H1 (cell line): ENCODE results near the gene RAB26. TPM values are rescaled to one million over a fixed set of nuclear protein-coding genes. Genes with fewer than 3 reads are reported as not detected.
"Not testable (repeated sequence)": the region's sequence is repeated elsewhere in the genome, so short reads cannot be mapped to it uniquely, and the experiment has no call there.

Experiments
- CTCF ChIA-PET: fragments of 300-600 bp; sonication (Branson Sonifier 250); formaldehyde crosslinking; loops from one replicate; lab custom pipeline; 2021; ENCODE audit not compliant: partially characterized antibody; lab: Charles Lee
- POLR2A ChIA-PET: fragments of 300-600 bp; sonication (Branson Sonifier 250); formaldehyde crosslinking; loops from one replicate; lab custom pipeline; 2021; ENCODE audit warnings: inconsistent platforms; ENCODE audit not compliant: partially characterized antibody; lab: Charles Lee
- DNase-seq, 2 experiments: peaks; one replicate each; pipeline versions ENCODE4 v3.0.0 to v3.0.0-alpha.2; 2010 to 2022; ENCODE audit warnings: low spot score in 2 of 2, low read depth in 1 of 2, mixed read lengths in 1 of 2
- FAIRE-seq: peaks from 2 replicates; lab custom pipeline; 2011; peaks lifted over from hg19 to GRCh38; lab: Jason Lieb, UNC
- H2AFZ ChIP-seq: 2 replicates; pipeline ENCODE4 v1.8.1; 2012; ENCODE audit warnings: low read length, inconsistent platforms
- H2AK5ac ChIP-seq: 2 replicates; pipeline ENCODE4 v1.6.1; 2013; ENCODE audit warnings: low read depth, low read length
- H2BK120ac ChIP-seq: replicated peaks from 2 replicates; pipeline ENCODE3; 2013; ENCODE audit warnings: low read depth, low read length, inconsistent platforms
- H2BK12ac ChIP-seq: 2 replicates; pipeline ENCODE4 v1.6.1; 2013; ENCODE audit warnings: low read depth, low read length
- H2BK15ac ChIP-seq: 2 replicates; pipeline ENCODE4 v1.6.1; 2013; ENCODE audit warnings: low read length
- H2BK20ac ChIP-seq: 2 replicates; pipeline ENCODE4 v1.6.1; 2013; ENCODE audit warnings: low read length
- H2BK5ac ChIP-seq: 2 replicates; pipeline ENCODE4 v1.6.1; 2013; ENCODE audit warnings: low read depth, low read length
- H3K14ac ChIP-seq: 2 replicates; pipeline ENCODE4 v1.6.1; 2013; ENCODE audit warnings: inconsistent platforms; ENCODE audit not compliant: insufficient read length
- H3K18ac ChIP-seq: 2 replicates; pipeline ENCODE4 v1.6.1; 2013; ENCODE audit warnings: low read length; ENCODE audit errors: extremely low read depth
- H3K23ac ChIP-seq: 2 replicates; pipeline ENCODE4 v1.6.1; 2013; ENCODE audit warnings: inconsistent platforms; ENCODE audit not compliant: insufficient read length
- H3K23me2 ChIP-seq: 2 replicates; pipeline ENCODE4 v1.6.1; 2013; ENCODE audit warnings: low read depth, low read length
- H3K27ac ChIP-seq: 2 replicates; pipeline ENCODE4 v1.6.1; 2011; ENCODE audit warnings: low read depth, low read length, inconsistent platforms
- H3K27me3 ChIP-seq, 4 experiments: replicated peaks in 1 of 4; 1 replicate in 1 of 4; 2 replicates in 3 of 4; pipeline versions ENCODE4 v1.6.1 to v1.8.1; 2011 to 2013; ENCODE audit warnings: low read length in 3 of 4, mild to moderate bottlenecking in 3 of 4, inconsistent platforms in 2 of 4, mixed read lengths in 2 of 4, moderate library complexity in 1 of 4; ENCODE audit not compliant: control insufficient read depth in 3 of 4, insufficient read depth in 3 of 4; ENCODE audit errors: extremely low read depth in 1 of 4
- H3K36me3 ChIP-seq, 4 experiments: 2 replicates each; pipeline versions ENCODE4 v1.6.1 to v1.8.1; 2011 to 2013; ENCODE audit warnings: mild to moderate bottlenecking in 4 of 4, low read length in 3 of 4, moderate library complexity in 2 of 4, control low read depth in 1 of 4, inconsistent platforms in 1 of 4; ENCODE audit not compliant: insufficient read depth in 4 of 4, control insufficient read depth in 2 of 4
- H3K4ac ChIP-seq: replicated peaks from 2 replicates; pipeline ENCODE3; 2013; ENCODE audit warnings: low read length, low read depth, mixed read lengths, inconsistent platforms; ENCODE audit not compliant: insufficient read length
- H3K4me1 ChIP-seq, 4 experiments: replicated peaks in 1 of 4; 1 replicate in 1 of 4; 2 replicates in 3 of 4; pipeline versions ENCODE4 v1.6.1 to v1.8.1; 2011 to 2013; ENCODE audit warnings: low read length in 3 of 4, inconsistent platforms in 2 of 4, mixed read lengths in 1 of 4; ENCODE audit not compliant: insufficient read depth in 4 of 4, control insufficient read depth in 3 of 4
- H3K4me2 ChIP-seq, 2 experiments: 2 replicates each; pipeline versions ENCODE4 v1.6.1 to v1.8.1; 2011 to 2013; ENCODE audit warnings: low read depth in 2 of 2, low read length in 2 of 2, control low read depth in 1 of 2, inconsistent platforms in 1 of 2, mild to moderate bottlenecking in 1 of 2; ENCODE audit not compliant: insufficient read depth in 1 of 2
- H3K4me3 ChIP-seq, 4 experiments: fragments of 200-600, 300-600 bp in 1 of 4; sonication (generic), shearing (Covaris generic), sonication (Bioruptor Twin) in 1 of 4; 2 replicates each; pipeline versions ENCODE4 v1.5.1 to v1.8.1; 2011 to 2016; ENCODE audit warnings: low read length in 4 of 4, low read depth in 3 of 4, control low read depth in 2 of 4, inconsistent platforms in 2 of 4, mild to moderate bottlenecking in 2 of 4, mixed read lengths in 1 of 4, moderate library complexity in 1 of 4; ENCODE audit not compliant: insufficient read depth in 2 of 4; ENCODE audit errors: extremely low read depth in 1 of 4
- H3K56ac ChIP-seq: replicated peaks from 2 replicates; pipeline ENCODE3; 2013; ENCODE audit warnings: low read depth, mild to moderate bottlenecking, mixed read lengths, low read length, inconsistent platforms; ENCODE audit not compliant: insufficient read length
- H3K79me1 ChIP-seq: 2 replicates; pipeline ENCODE4 v1.6.1; 2013; ENCODE audit warnings: low read depth, low read length, control low read depth
- H3K79me2 ChIP-seq, 2 experiments: 2 replicates each; pipeline versions ENCODE4 v1.6.1 to v1.8.1; 2012 to 2013; ENCODE audit warnings: low read length in 2 of 2, mild to moderate bottlenecking in 2 of 2, inconsistent platforms in 1 of 2; ENCODE audit not compliant: insufficient read depth in 2 of 2, control insufficient read depth in 1 of 2
- H3K9ac ChIP-seq, 4 experiments: replicated peaks in 1 of 4; 1 replicate in 1 of 4; 2 replicates in 3 of 4; pipeline versions ENCODE4 v1.6.1 to v1.8.1; 2011 to 2013; ENCODE audit warnings: low read depth in 3 of 4, low read length in 3 of 4, control low read depth in 2 of 4, mild to moderate bottlenecking in 2 of 4, moderate library complexity in 2 of 4, inconsistent platforms in 1 of 4; ENCODE audit errors: extremely low read depth in 1 of 4
- H3K9me3 ChIP-seq, 2 experiments: 2 replicates each; pipeline versions ENCODE4 v1.6.1 to v1.8.1; 2012 to 2013; ENCODE audit warnings: mild to moderate bottlenecking in 2 of 2, moderate library complexity in 2 of 2, control low read depth in 1 of 2, inconsistent platforms in 1 of 2, low read depth in 1 of 2, low read length in 1 of 2, mixed read lengths in 1 of 2; ENCODE audit not compliant: insufficient read depth in 2 of 2
- H4K20me1 ChIP-seq, 2 experiments: replicated peaks in 1 of 2; 2 replicates each; pipeline versions ENCODE3 to v1.8.1; 2011 to 2013; ENCODE audit warnings: inconsistent platforms in 2 of 2, low read length in 2 of 2, mild to moderate bottlenecking in 1 of 2; ENCODE audit not compliant: insufficient read depth in 2 of 2, control insufficient read depth in 1 of 2
- H4K5ac ChIP-seq: 2 replicates; pipeline ENCODE4 v1.6.1; 2013; ENCODE audit warnings: low read length, low read depth, mixed read lengths, inconsistent platforms; ENCODE audit not compliant: insufficient read length
- H4K8ac ChIP-seq: 2 replicates; pipeline ENCODE4 v1.8.0; 2013; ENCODE audit warnings: mild to moderate bottlenecking, moderate library complexity, low read length, inconsistent platforms; ENCODE audit not compliant: insufficient read depth; ENCODE audit errors: extremely low read depth
- H4K91ac ChIP-seq: replicated peaks from 2 replicates; pipeline ENCODE3; 2013; ENCODE audit warnings: low read length, mixed read lengths, inconsistent platforms; ENCODE audit not compliant: insufficient read length
- EZH2 ChIP-seq: fragments of 200-600 bp; sonication (generic); IDR thresholded peaks from 2 replicates; pipeline ENCODE4 v1.7.1; 2012; ENCODE audit warnings: low read depth, mild to moderate bottlenecking, moderate library complexity, low read length, inconsistent platforms; ENCODE audit not compliant: severe bottlenecking
- WGBS, 2 experiments: shearing (Covaris generic) in 1 of 2; methylation state at CpG; one replicate each; pipeline versions ENCODE4 v1.1.6 to v1.1.7; 2013 to 2015; ENCODE audit warnings: low lambda C conversion rate in 2 of 2, mixed read lengths in 2 of 2, inconsistent platforms in 1 of 2, low coverage in 1 of 2, missing lambda C conversion rate in 1 of 2; ENCODE audit not compliant: insufficient replicate concordance in 2 of 2, insufficient coverage in 1 of 2, insufficient read length in 1 of 2; ENCODE audit errors: extremely low coverage in 1 of 2, missing lambda C conversion rate in 1 of 2; 5-methylcytosine and 5-hydroxymethylcytosine counted together
- polyA plus RNA-seq, 7 experiments: library from polyadenylated mRNA; depleted of rRNA in 3 of 7; stranded (reverse) in 5 of 7; unstranded in 2 of 7; fragments of >200 nt in 5 of 7; fragments of 200-250 nt in 2 of 7; gene quantifications; 1 replicate in 5 of 7; 2 replicates in 1 of 7; 4 replicates in 1 of 7; pipeline versions ENCODE4 v1.2.1 to v1.2.3, GENCODE V29; 2011 to 2013; ENCODE audit warnings: missing spikeins in 2 of 7, mixed read lengths in 2 of 7
- total RNA-seq: library from RNA; stranded (reverse); fragmentation: NEBNext Ultra II Directional; extraction: Animal tissue kit (Norgen Biotek cat#: 25700); gene quantifications from 2 replicates; pipeline ENCODE4 v1.2.1, GENCODE V29; 2021

The RAB26 gene
- total and polyA plus RNA-seq, 2 of the 8 experiments (the other 6 are each of a cell fraction or from before 2014, with no cell fraction given): 4.3 to 5.4 TPM

DNA sequence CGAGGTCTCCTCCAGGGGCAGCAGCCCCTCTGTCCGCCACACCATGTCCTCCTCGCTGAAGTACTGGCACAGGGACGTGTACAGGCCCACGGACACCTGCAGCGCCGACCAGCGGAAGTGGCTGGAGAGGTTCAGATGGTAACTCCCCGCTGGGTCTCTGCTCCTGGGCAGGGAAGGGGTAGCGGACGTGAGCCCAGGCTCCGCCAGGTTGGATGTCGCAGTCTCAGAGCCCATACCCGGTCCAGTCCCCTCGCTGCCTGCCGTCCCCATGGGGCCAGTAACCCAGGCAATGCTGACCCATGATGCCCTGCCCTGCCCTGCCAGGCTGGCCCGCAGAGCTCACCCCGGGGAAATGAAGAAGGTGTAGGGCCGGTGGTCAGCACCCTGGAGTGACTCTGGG lies 46.0 kb upstream of the RAB26 start (continued):
- TF ChIP-seq EZH2: no peak

DNA sequence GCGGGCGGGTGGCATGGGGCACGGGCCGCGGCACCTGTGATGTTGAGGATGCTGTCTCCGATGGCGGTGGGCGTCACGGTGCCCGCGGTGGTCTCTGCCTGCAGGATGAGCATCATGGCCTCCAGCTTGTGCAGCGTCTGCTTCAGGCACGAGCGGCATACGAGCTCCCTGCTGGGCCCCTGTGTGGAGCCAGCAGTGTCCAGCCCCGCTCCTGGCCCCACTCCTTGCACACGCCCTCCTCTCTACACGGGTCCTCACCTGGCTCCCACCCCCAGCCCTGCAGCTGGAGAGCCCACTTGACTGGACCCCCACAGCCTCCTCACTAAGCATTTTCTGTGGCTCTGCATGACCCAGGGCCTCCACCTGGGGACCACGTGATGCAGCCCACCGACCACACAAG lies 44.0 kb upstream of the RAB26 start:
- H3K23me2 ChIP-seq, H2BK120ac ChIP-seq, H3K79me1 ChIP-seq, FAIRE-seq, H3K56ac ChIP-seq, H2BK15ac ChIP-seq, H2BK20ac ChIP-seq, H3K4me2 ChIP-seq, H3K14ac ChIP-seq, DNase-seq, H3K4me3 ChIP-seq, H3K18ac ChIP-seq, H3K27ac ChIP-seq, H3K27me3 ChIP-seq, H3K79me2 ChIP-seq, H2BK5ac ChIP-seq, H4K20me1 ChIP-seq, H3K23ac ChIP-seq, H4K8ac ChIP-seq, H4K5ac ChIP-seq, H2AFZ ChIP-seq, H3K9ac ChIP-seq, H3K4me1 ChIP-seq, H3K4ac ChIP-seq, H2BK12ac ChIP-seq, H2AK5ac ChIP-seq, CTCF ChIA-PET, H3K9me3 ChIP-seq, H4K91ac ChIP-seq: not testable (repeated sequence)
- POLR2A ChIA-PET: interaction anchor here (1.7 kb wide), 1 partner anchor 13 kb away, joined by 4 read pairs; no protein-coding TSS in a partner anchor
- H3K36me3 ChIP-seq: peaks cover 0 to 37% (median 0%) of the 10 kb centered on the region in 4 experiments; a peak in 2 of 8 replicates
- WGBS, 2 experiments: 95% methylated on average over 9 of the region's 20 CpGs; no CpG with 5 or more reads in 1 of the 2 experiments
